Fibroblast of lung (primary cell): ENCODE measurements around the gene TFB2M. TPM values are rescaled to one million over a fixed set of nuclear protein-coding genes. Genes with fewer than 3 reads are reported as not detected.

ENCODE experiments used
- DNase-seq, 2 donors: peaks; one replicate each; pipeline versions ENCODE4 v3.0.0 to v3.0.0-alpha.2; 2010; ENCODE audit warnings: low read depth in 2 of 2
- H2AFZ ChIP-seq: 2 replicates; pipeline ENCODE4 v1.5.1; 2012; ENCODE audit warnings: low read length, control low read depth, inconsistent platforms
- H3K27ac ChIP-seq: 2 replicates; pipeline ENCODE4 v1.5.1; 2011; ENCODE audit warnings: low read length, control low read depth; ENCODE audit not compliant: insufficient read depth
- H3K27me3 ChIP-seq: 2 replicates; pipeline ENCODE4 v1.5.1; 2011; ENCODE audit warnings: mild to moderate bottlenecking, low read length; ENCODE audit not compliant: control insufficient read depth, insufficient read depth
- H3K36me3 ChIP-seq: 2 replicates; pipeline ENCODE4 v1.5.1; 2011; ENCODE audit warnings: low read length; ENCODE audit not compliant: control insufficient read depth, insufficient read depth
- H3K4me1 ChIP-seq: 2 replicates; pipeline ENCODE4 v1.5.1; 2011; ENCODE audit warnings: low read length; ENCODE audit not compliant: control insufficient read depth, insufficient read depth; ENCODE audit errors: extremely low read depth
- H3K4me2 ChIP-seq: 2 replicates; pipeline ENCODE4 v1.5.1; 2011; ENCODE audit warnings: low read length, control low read depth; ENCODE audit not compliant: insufficient read depth; ENCODE audit errors: extremely low read depth
- H3K4me3 ChIP-seq, 4 experiments: fragments of 200-600 bp in 1 of 4; sonication (generic) in 1 of 4; replicated peaks in 1 of 4; 2 replicates each; pipeline ENCODE4 v1.5.1; 2011 to 2016; ENCODE audit warnings: low read length in 4 of 4, low read depth in 3 of 4, mild to moderate bottlenecking in 3 of 4, control low read depth in 2 of 4, inconsistent platforms in 1 of 4, mixed read lengths in 1 of 4; ENCODE audit not compliant: insufficient read depth in 1 of 4; ENCODE audit errors: control extremely low read depth in 1 of 4
- H3K79me2 ChIP-seq: 2 replicates; pipeline ENCODE4 v1.5.1; 2012; ENCODE audit warnings: mild to moderate bottlenecking, low read length, inconsistent platforms; ENCODE audit not compliant: control insufficient read depth, insufficient read depth
- H3K9ac ChIP-seq: 2 replicates; pipeline ENCODE4 v1.5.1; 2011; ENCODE audit warnings: mild to moderate bottlenecking, low read length, control low read depth; ENCODE audit not compliant: insufficient read depth
- H3K9me3 ChIP-seq: 2 replicates; pipeline ENCODE4 v1.5.1; 2012; ENCODE audit warnings: low read depth, low read length; ENCODE audit not compliant: control insufficient read depth, insufficient read depth
- H4K20me1 ChIP-seq: 2 replicates; pipeline ENCODE4 v1.5.1; 2011; ENCODE audit warnings: low read length; ENCODE audit not compliant: control insufficient read depth, insufficient read depth; ENCODE audit errors: extremely low read depth
- EZH2 ChIP-seq: IDR thresholded peaks from 2 replicates; pipeline ENCODE4 v1.5.1; 2012; ENCODE audit warnings: low read length, control low read depth, mild to moderate bottlenecking; ENCODE audit errors: missing control alignments
- polyA plus RNA-seq, 2 donors: library from polyadenylated mRNA; depleted of rRNA in 1 of 2; stranded (reverse) in 1 of 2; unstranded in 1 of 2; fragments of >200 nt; gene quantifications; 2 replicates each; pipeline ENCODE4 v1.2.1, GENCODE V29; 2011 to 2012; ENCODE audit warnings: missing spikeins in 1 of 2
- total RNA-seq: library from RNA; depleted of rRNA; stranded (reverse); fragments of >200 nt; gene quantifications from 2 replicates; pipeline ENCODE4 v1.2.1, GENCODE V29; 2014
- TF ChIP-seq, protein P1 (sequence below), 2 donors: IDR thresholded peaks in 1 of 2; conservative IDR thresholded peaks in 1 of 2; 1 replicate in 1 of 2; 2 replicates in 1 of 2; pipeline ENCODE4 v1.5.1; 2011 to 2012; ENCODE audit warnings: low read length in 2 of 2, control low read depth in 1 of 2, inconsistent platforms in 1 of 2, low read depth in 1 of 2, mild to moderate bottlenecking in 1 of 2

TFB2M gene
- total and polyA plus RNA-seq, 2 donors (not counting 1 experiment from before 2014, with no cell fraction given) = 15.9 to 20.1 TPM

GRCh38 chr1:246515390-246516005, 50.6 kb downstream of the TFB2M start:
- Histone ChIP-seq H4K20me1 (no peaks in the 10 kb centered on the region), H2AFZ (no peak overlapping the region), H3K79me2 (no peaks in the 10 kb centered on the region), H3K9ac (no peak overlapping the region), H3K4me2 (no peak overlapping the region), H3K27me3 (no peaks in the 10 kb centered on the region), H3K36me3 (no peaks in the 10 kb centered on the region), H3K4me3 (no peak overlapping the region), H3K27ac (no peak overlapping the region), H3K4me1 (no peaks in the 10 kb centered on the region), H3K9me3 (no peaks in the 10 kb centered on the region)
- DNase-seq = no peak
- TF ChIP-seq, protein P1, sequence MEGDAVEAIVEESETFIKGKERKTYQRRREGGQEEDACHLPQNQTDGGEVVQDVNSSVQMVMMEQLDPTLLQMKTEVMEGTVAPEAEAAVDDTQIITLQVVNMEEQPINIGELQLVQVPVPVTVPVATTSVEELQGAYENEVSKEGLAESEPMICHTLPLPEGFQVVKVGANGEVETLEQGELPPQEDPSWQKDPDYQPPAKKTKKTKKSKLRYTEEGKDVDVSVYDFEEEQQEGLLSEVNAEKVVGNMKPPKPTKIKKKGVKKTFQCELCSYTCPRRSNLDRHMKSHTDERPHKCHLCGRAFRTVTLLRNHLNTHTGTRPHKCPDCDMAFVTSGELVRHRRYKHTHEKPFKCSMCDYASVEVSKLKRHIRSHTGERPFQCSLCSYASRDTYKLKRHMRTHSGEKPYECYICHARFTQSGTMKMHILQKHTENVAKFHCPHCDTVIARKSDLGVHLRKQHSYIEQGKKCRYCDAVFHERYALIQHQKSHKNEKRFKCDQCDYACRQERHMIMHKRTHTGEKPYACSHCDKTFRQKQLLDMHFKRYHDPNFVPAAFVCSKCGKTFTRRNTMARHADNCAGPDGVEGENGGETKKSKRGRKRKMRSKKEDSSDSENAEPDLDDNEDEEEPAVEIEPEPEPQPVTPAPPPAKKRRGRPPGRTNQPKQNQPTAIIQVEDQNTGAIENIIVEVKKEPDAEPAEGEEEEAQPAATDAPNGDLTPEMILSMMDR (conservative IDR thresholded peaks at IDR 0.05 in 1 of 2, IDR thresholded peaks at IDR 0.05 in 1 of 2; ENCODE audit: low read depth in 1 of 2, low read length in 2 of 2) = no peak
- TF ChIP-seq EZH2 = no peak

- H3K79me2 ChIP-seq = no peaks in the 10 kb centered on the region
- H3K9me3 ChIP-seq = no peaks in the 10 kb centered on the region
- H3K27me3 ChIP-seq = no peaks in the 10 kb centered on the region
- no peak overlapping the region for H2AFZ ChIP-seq
- no peak overlapping the region for H3K27ac ChIP-seq
- no peak for TF ChIP-seq EZH2
- TF ChIP-seq, protein P1 (conservative IDR thresholded peaks at IDR 0.05 in 1 of 2, IDR thresholded peaks at IDR 0.05 in 1 of 2; ENCODE audit: low read depth in 1 of 2, low read length in 2 of 2) = no peak
- H3K4me2 ChIP-seq = no peak overlapping the region
- H3K36me3 ChIP-seq = no peaks in the 10 kb centered on the region
- no peak for DNase-seq
- H3K4me3 ChIP-seq = no peak overlapping the region
- no peaks in the 10 kb centered on the region for H3K4me1 ChIP-seq
- H3K9ac ChIP-seq = no peak overlapping the region
- no peaks in the 10 kb centered on the region for H4K20me1 ChIP-seq
Measured at GRCh38 chr1:246513619-246514343, 52.3 kb downstream of the TFB2M start.

- Histone ChIP-seq H3K9me3 (no peaks in the 10 kb centered on the region), H3K36me3 (no peaks in the 10 kb centered on the region), H3K27ac (no peak overlapping the region), H3K4me3 (no peak overlapping the region), H3K9ac (no peak overlapping the region), H3K79me2 (no peaks in the 10 kb centered on the region), H3K4me2 (no peak overlapping the region), H3K27me3 (no peaks in the 10 kb centered on the region), H3K4me1 (no peaks in the 10 kb centered on the region), H4K20me1 (no peaks in the 10 kb centered on the region), H2AFZ (no peak overlapping the region)
- TF ChIP-seq EZH2 = no peak
- TF ChIP-seq, protein P1 (conservative IDR thresholded peaks at IDR 0.05 in 1 of 2, IDR thresholded peaks at IDR 0.05 in 1 of 2; ENCODE audit: low read depth in 1 of 2, low read length in 2 of 2) = no peak
- no peak for DNase-seq
Measured at GRCh38 chr1:246513041-246513440, 53.0 kb downstream of the TFB2M start.
